ENCODE results near the gene RFK.

RFK gene

DNA sequence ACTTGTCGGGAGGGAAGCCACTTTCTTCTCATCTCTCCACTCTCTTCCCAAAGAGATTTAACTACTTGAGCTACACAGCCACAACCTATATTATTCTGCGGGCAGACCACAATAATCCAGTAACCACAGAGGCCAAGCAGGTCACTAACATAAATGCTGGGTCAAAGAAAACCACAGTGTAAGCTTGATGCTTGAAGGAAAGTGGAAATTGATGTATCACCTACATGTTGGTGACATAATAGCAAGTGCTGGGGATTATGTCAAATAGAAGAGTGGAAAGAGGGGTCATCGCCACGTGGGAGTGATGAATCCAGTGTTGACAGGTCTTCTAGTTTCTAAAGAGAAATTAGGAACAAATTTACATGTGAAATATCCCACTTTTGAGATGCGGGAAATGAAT, 40.9 kb downstream of the RFK start:
- no peak overlapping the region for H2AFZ ChIP-seq
- H3K9me3 ChIP-seq (ENCODE audit: control insufficient read depth, low read length): no peaks in the 10 kb centered on the region
- no peaks in the 10 kb centered on the region for H3K4me1 ChIP-seq

DNA sequence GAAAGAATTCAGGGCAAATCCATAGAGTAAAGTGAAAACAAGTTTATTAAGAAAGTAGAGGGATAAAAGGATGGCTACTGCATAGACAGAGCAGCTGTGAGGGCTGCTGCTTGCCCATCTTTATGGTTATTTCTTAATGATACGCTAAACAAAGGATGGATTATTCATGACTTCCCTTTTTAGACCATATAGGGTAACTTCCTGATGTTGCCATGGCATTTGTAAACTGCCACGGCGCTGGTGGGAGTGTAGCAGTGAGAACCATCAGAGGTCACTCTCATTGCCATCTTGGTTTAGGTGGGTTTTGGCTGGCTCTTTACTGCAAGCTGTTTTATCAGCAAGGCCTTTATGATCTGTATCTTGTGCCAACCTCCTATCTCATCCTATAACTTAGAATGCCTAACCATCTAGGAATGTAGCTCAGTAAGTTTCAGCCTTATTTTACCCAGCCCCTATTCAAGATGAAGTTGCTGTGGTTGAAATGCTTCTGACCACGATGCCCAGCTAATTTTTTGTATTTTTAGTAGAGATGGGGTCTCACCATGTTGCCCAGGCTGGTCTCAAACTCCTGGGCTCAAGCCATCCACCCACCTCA, 42.1 kb downstream of the RFK start:
- Histone ChIP-seq H3K27ac (no peak overlapping the region), H3K9ac (no peak overlapping the region), H3K9me3 (ENCODE audit: control insufficient read depth, low read length) (no peaks in the 10 kb centered on the region), H3K4me1 (no peaks in the 10 kb centered on the region), H3K4me2 (ENCODE audit: low read length) (no peak overlapping the region), H2AFZ (no peak overlapping the region), H3K4me3 (ENCODE audit: low read depth, low read length) (no peak overlapping the region), H3K36me3 (ENCODE audit: control insufficient read depth, insufficient read depth, low read length) (no peaks in the 10 kb centered on the region), H3K79me2 (no peaks in the 10 kb centered on the region), H3K27me3 (ENCODE audit: control insufficient read depth, insufficient read depth, low read length) (no peaks in the 10 kb centered on the region)
- TF ChIP-seq, protein P1, sequence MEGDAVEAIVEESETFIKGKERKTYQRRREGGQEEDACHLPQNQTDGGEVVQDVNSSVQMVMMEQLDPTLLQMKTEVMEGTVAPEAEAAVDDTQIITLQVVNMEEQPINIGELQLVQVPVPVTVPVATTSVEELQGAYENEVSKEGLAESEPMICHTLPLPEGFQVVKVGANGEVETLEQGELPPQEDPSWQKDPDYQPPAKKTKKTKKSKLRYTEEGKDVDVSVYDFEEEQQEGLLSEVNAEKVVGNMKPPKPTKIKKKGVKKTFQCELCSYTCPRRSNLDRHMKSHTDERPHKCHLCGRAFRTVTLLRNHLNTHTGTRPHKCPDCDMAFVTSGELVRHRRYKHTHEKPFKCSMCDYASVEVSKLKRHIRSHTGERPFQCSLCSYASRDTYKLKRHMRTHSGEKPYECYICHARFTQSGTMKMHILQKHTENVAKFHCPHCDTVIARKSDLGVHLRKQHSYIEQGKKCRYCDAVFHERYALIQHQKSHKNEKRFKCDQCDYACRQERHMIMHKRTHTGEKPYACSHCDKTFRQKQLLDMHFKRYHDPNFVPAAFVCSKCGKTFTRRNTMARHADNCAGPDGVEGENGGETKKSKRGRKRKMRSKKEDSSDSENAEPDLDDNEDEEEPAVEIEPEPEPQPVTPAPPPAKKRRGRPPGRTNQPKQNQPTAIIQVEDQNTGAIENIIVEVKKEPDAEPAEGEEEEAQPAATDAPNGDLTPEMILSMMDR (IDR thresholded peaks at IDR 0.05): no peak

More for the DNA sequence above, 40.9 kb downstream of the RFK start:
- H3K27me3 ChIP-seq (ENCODE audit: control insufficient read depth, insufficient read depth, low read length): no peaks in the 10 kb centered on the region
- no peaks in the 10 kb centered on the region for H3K79me2 ChIP-seq
- H3K4me3 ChIP-seq (ENCODE audit: low read depth, low read length): no peak overlapping the region
- TF ChIP-seq, protein P1 (IDR thresholded peaks at IDR 0.05): no peak
- no peak overlapping the region for H3K9ac ChIP-seq
- H3K27ac ChIP-seq: no peak overlapping the region
- H3K4me2 ChIP-seq (ENCODE audit: low read length): no peak overlapping the region
- no peaks in the 10 kb centered on the region for H3K36me3 ChIP-seq (ENCODE audit: control insufficient read depth, insufficient read depth, low read length)

GRCh38 chr9:76351006-76351405, 43.2 kb downstream of the RFK start:
- H3K79me2 ChIP-seq: no peaks in the 10 kb centered on the region
- no peak overlapping the region for H3K27ac ChIP-seq
- TF ChIP-seq, protein P1 (IDR thresholded peaks at IDR 0.05): no peak
- no peak overlapping the region for H3K9ac ChIP-seq
- H2AFZ ChIP-seq: no peak overlapping the region
- no peaks in the 10 kb centered on the region for H3K9me3 ChIP-seq (ENCODE audit: control insufficient read depth, low read length)
- H3K27me3 ChIP-seq (ENCODE audit: control insufficient read depth, insufficient read depth, low read length): no peaks in the 10 kb centered on the region
- no peaks in the 10 kb centered on the region for H3K36me3 ChIP-seq (ENCODE audit: control insufficient read depth, insufficient read depth, low read length)
- H3K4me2 ChIP-seq (ENCODE audit: low read length): no peak overlapping the region
- no peak overlapping the region for H3K4me3 ChIP-seq (ENCODE audit: low read depth, low read length)
- H3K4me1 ChIP-seq: no peaks in the 10 kb centered on the region

GRCh38 chr9:76349865-76350264, 44.4 kb downstream of the RFK start:
- Histone ChIP-seq H3K4me3 (ENCODE audit: low read depth, low read length) (no peak overlapping the region), H3K4me1 (no peaks in the 10 kb centered on the region), H2AFZ (no peak overlapping the region), H3K9ac (no peak overlapping the region), H3K4me2 (ENCODE audit: low read length) (no peak overlapping the region), H3K36me3 (ENCODE audit: control insufficient read depth, insufficient read depth, low read length) (no peaks in the 10 kb centered on the region), H3K9me3 (ENCODE audit: control insufficient read depth, low read length) (no peaks in the 10 kb centered on the region), H3K27me3 (ENCODE audit: control insufficient read depth, insufficient read depth, low read length) (no peaks in the 10 kb centered on the region), H3K27ac (no peak overlapping the region), H3K79me2 (no peaks in the 10 kb centered on the region)
- TF ChIP-seq, protein P1 (IDR thresholded peaks at IDR 0.05): no peak

GRCh38 chr9:76342858-76343257, 51.4 kb downstream of the RFK start:
- H3K36me3 ChIP-seq (ENCODE audit: control insufficient read depth, insufficient read depth, low read length): no peaks in the 10 kb centered on the region
- H3K79me2 ChIP-seq: no peaks in the 10 kb centered on the region
- H3K27ac ChIP-seq: no peak overlapping the region
- no peak overlapping the region for H3K4me3 ChIP-seq (ENCODE audit: low read depth, low read length)
- TF ChIP-seq, protein P1 (IDR thresholded peaks at IDR 0.05): no peak
- no peak overlapping the region for H3K4me2 ChIP-seq (ENCODE audit: low read length)
- no peaks in the 10 kb centered on the region for H3K27me3 ChIP-seq (ENCODE audit: control insufficient read depth, insufficient read depth, low read length)
- H3K9ac ChIP-seq: no peak overlapping the region
- H3K4me1 ChIP-seq: no peaks in the 10 kb centered on the region
- H3K9me3 ChIP-seq (ENCODE audit: control insufficient read depth, low read length): no peaks in the 10 kb centered on the region
- H2AFZ ChIP-seq: no peak overlapping the region

All from parathyroid adenoma (tissue), 2 donors.